SJSA1 (cell line): ENCODE measurements around the gene STRAP. TPM values are rescaled to one million over a fixed set of nuclear protein-coding genes. Genes with fewer than 3 reads are reported as not detected.
"Not testable (repeated sequence)": the region's sequence is repeated elsewhere in the genome, so short reads cannot be mapped to it uniquely, and the experiment has no call there.

ENCODE experiments used
- DNase-seq, 2 experiments: peaks; one replicate each; pipeline ENCODE4 v3.0.0-alpha.2; 2015 to 2020; ENCODE audit warnings: low spot score in 2 of 2, low read depth in 1 of 2
- H3K27ac ChIP-seq: fragments of 250-450 bp; sonication (Bioruptor Pico); 2 replicates; pipeline ENCODE4 v1.5.1; 2020; ENCODE audit warnings: mild to moderate bottlenecking, moderate library complexity
- H3K27me3 ChIP-seq: fragments of 250-450 bp; sonication (Bioruptor Pico); replicated peaks from 2 replicates; pipeline ENCODE4 v1.5.1; 2020; ENCODE audit warnings: mild to moderate bottlenecking, moderate library complexity
- H3K36me3 ChIP-seq: fragments of 250-450 bp; sonication (Bioruptor Pico); 2 replicates; pipeline ENCODE4 v1.5.1; 2020; ENCODE audit warnings: mild to moderate bottlenecking
- H3K4me1 ChIP-seq: fragments of 250-450 bp; sonication (Bioruptor Pico); replicated peaks from 2 replicates; pipeline ENCODE4 v1.6.1; 2021; ENCODE audit warnings: mild to moderate bottlenecking
- H3K4me3 ChIP-seq: fragments of 250-450 bp; sonication (Bioruptor Pico); 2 replicates; pipeline ENCODE4 v1.5.1; 2020; ENCODE audit warnings: mild to moderate bottlenecking
- H3K9me3 ChIP-seq: fragments of 250-450 bp; sonication (Bioruptor Pico); replicated peaks from 2 replicates; pipeline ENCODE4 v1.5.1; 2020; ENCODE audit warnings: mild to moderate bottlenecking
- total RNA-seq: library from RNA; depleted of rRNA; stranded (reverse); fragments of >200 nt; shearing (Covaris generic); gene quantifications from 2 replicates; pipeline ENCODE4 v1.2.3, GENCODE V29; 2014; rRNA removed

Gene STRAP
- total RNA-seq, 1 experiment from 2014 or later = 92.1 TPM

DNA sequence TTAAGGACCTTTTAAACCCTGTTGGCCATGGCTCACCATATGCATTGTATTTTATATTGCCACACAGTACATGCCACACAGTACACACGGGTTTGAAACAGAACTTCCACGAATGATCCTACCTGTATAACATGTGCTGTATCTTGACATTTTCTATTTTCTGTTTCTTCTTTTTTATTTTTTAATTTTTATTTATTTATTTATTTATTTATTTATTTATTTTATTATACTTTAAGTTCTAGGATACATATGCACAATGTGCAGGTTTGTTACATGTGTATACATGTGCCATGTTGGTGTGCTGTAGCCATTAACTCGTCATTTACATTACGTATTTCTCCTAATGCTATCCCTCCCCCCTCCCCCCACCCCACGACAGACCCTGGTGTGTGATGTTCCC is 61.3 kb downstream of the STRAP start:
- not testable (repeated sequence) for H3K27ac ChIP-seq, H3K36me3 ChIP-seq, DNase-seq, H3K4me3 ChIP-seq, H3K9me3 ChIP-seq, H3K27me3 ChIP-seq
- H3K4me1 ChIP-seq = peaks cover 13% of the 10 kb centered on the region

DNA sequence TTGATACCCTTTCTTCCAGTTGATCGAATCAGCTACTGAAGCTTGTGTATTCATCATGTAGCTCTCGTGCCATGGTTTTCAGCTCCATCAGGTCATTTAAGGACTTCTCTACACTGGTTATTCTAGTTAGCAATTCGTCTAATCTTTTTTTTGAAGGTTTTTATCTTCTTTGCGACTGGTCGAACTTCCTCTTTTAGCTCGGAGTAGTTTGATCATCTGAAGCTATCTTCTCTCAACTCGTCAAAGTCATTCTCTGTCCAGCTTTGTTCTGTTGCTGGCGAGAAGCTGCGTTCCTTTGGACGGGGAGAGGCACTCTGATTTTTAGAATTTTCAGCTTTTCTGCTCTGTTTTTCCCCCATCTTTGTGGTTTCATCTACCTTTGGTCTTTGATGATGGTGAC is 66.3 kb downstream of the STRAP start:
- H3K9me3 ChIP-seq, H3K4me1 ChIP-seq, DNase-seq, H3K27ac ChIP-seq, H3K4me3 ChIP-seq, H3K36me3 ChIP-seq, H3K27me3 ChIP-seq: not testable (repeated sequence)

Other genes starting within 250 kb of the STRAP start
- gene EPS8, start 93.0 kb upstream of the STRAP start, total RNA-seq = 29.4 and 52.7 TPM in 2 replicates
- 46.6 and 65.2 TPM in 2 replicates for gene DERA, start 28.9 kb downstream of the STRAP start, total RNA-seq